CD4-positive, alpha-beta T cell treated with Interleukin-21 for 1 hour (primary cell): ENCODE results near the gene PLEKHM2.
"Not testable (repeated sequence)": the region's sequence is repeated elsewhere in the genome, so short reads cannot be mapped to it uniquely, and the experiment has no call there.

Experiments
- DNase-seq: peaks from one replicate; pipeline ENCODE4 v3.0.0-alpha.2; 2020

Gene PLEKHM2, protein sequence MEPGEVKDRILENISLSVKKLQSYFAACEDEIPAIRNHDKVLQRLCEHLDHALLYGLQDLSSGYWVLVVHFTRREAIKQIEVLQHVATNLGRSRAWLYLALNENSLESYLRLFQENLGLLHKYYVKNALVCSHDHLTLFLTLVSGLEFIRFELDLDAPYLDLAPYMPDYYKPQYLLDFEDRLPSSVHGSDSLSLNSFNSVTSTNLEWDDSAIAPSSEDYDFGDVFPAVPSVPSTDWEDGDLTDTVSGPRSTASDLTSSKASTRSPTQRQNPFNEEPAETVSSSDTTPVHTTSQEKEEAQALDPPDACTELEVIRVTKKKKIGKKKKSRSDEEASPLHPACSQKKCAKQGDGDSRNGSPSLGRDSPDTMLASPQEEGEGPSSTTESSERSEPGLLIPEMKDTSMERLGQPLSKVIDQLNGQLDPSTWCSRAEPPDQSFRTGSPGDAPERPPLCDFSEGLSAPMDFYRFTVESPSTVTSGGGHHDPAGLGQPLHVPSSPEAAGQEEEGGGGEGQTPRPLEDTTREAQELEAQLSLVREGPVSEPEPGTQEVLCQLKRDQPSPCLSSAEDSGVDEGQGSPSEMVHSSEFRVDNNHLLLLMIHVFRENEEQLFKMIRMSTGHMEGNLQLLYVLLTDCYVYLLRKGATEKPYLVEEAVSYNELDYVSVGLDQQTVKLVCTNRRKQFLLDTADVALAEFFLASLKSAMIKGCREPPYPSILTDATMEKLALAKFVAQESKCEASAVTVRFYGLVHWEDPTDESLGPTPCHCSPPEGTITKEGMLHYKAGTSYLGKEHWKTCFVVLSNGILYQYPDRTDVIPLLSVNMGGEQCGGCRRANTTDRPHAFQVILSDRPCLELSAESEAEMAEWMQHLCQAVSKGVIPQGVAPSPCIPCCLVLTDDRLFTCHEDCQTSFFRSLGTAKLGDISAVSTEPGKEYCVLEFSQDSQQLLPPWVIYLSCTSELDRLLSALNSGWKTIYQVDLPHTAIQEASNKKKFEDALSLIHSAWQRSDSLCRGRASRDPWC

GRCh38 chr1:15684042-15684461, at the start of gene PLEKHM2:
Gene PLEKHM2 (plus strand): TSS chr1:15684320. CDS start chr1:15684559, 239 bp downstream.
- DNase-seq, result peak; percentile 54

DNA sequence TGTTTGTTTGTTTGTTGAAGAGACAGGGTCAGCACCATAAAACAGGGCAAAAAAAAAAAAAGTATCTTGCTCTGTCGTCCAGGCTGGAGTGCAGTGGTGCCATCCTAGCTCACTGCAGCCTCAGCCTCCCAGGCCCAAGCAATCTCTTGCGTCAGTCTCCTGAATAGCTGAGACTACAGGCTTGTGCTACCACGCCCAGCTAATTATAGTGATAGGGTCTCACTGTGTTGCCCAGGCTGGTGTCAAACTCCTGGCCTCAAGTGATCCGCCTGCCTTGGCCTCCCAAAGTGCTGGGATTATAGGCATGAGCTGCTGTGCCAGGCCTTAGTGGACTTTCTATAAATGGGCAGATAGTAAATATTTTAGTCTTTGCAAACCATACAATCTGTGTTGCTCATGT, 47.7 kb upstream of the PLEKHM2 start:
- DNase-seq, result no peak

DNA sequence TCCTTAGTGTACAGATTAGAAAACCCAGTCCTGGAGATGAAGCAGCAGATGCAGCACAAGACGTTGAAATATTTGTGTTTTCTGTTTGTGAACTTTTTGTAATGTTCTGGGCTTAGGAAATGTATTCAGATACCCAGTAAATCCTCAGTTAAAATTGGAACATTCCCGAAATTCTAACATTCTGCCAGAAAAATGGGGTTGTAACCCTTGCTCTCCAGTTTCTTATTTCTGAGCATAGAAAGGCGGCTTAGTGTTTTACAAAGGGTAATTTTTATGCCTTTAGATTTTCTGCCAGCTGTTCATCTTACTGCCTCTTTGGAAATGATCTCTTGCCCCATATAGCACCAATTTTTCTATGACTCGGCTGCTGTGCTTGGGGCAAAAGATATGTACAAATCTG, 46.3 kb upstream of the PLEKHM2 start:
- no peak for DNase-seq

GRCh38 chr1:15639262-15639661, 44.9 kb upstream of the PLEKHM2 start:
- no peak for DNase-seq

GRCh38 chr1:15639931-15640330, 44.2 kb upstream of the PLEKHM2 start:
- DNase-seq, result no peak

DNA sequence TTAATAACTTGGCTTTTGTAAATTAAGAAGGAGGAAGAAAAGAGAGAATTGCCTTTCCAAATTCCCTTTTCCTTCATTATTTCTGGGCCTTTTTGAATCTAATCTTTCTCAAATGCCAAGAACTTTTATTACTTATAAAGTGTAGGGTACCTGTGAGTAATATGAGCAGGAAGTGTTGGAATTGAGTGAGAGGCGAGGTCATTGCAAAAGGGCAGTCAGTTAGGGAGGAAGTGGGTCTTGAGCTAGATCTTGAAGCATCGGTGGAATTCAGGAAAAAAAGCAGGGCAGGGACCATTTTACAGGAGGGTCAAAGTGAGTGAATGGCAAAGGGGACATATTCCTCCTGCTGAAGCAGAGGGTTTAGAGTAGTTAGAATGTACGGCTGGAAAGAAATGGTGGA, 43.5 kb upstream of the PLEKHM2 start:
- no peak for DNase-seq

GRCh38 chr1:15649937-15650336, 34.2 kb upstream of the PLEKHM2 start:
- no peak for DNase-seq

- DNase-seq, result no peak
These were observed 33.7 kb upstream of the PLEKHM2 start for GRCh38 chr1:15650433-15650832.

GRCh38 chr1:15652130-15652529, 32.0 kb upstream of the PLEKHM2 start:
- not testable (repeated sequence) for DNase-seq

- no peak for DNase-seq
These were observed 29.9 kb upstream of the PLEKHM2 start for GRCh38 chr1:15654091-15654690.

DNA sequence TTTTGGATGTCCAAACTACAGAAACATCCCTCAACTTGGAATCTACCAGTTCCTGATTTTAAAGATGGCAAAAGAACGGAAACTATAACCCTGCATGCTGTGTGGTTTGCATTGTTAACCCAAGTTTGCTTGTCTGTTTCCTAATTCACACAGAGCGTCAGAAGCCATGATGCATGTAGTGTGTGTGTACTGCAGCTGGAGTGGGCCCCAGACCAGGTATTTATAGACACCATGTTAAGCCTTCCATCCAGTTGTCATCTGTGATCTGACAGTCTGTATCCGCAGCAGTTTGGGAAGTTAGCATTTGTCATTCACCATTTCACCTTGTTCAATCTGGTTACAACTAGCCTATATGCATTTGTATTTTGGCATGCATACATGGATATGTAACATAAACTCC, 27.7 kb upstream of the PLEKHM2 start:
- DNase-seq, result no peak

GRCh38 chr1:15657021-15657420, 27.1 kb upstream of the PLEKHM2 start:
- DNase-seq, result no peak

DNA sequence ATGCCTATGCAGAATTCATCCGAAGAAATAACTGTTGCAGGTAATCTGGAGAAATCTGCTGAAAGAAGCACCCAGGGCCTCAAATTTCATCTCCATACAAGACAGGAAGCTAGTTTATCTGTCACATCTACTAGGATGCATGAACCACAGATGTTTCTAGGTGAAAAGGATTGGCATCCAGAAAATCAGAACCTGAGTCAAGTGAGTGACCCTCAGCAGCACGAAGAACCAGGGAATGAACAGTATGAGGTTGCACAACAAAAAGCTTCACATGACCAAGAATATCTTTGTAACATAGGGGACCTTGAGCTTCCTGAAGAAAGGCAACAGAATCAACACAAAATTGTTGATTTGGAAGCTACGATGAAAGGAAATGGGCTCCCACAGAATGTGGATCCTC, 24.0 kb upstream of the PLEKHM2 start:
- no peak for DNase-seq

GRCh38 chr1:15662477-15662876, 21.6 kb upstream of the PLEKHM2 start:
- no peak for DNase-seq

DNA sequence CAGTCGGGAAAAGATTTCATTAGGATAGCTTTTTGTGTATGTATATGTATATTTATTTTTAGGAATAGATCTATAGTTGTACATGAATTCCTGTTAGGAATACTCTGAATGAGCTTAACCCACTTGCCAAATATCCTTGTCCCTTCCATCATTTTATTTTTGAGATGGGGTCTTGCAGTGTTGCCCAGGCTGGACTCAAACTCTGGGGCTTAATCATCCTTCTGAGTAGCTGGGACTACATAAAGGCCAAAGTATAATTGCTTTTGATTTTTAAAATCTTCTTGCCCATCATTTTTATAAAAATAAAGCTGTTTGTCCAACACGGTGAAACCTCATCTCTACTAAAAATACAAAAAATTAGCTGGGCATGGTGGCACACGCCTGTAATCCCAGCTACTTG, 20.2 kb upstream of the PLEKHM2 start:
- no peak for DNase-seq

DNA sequence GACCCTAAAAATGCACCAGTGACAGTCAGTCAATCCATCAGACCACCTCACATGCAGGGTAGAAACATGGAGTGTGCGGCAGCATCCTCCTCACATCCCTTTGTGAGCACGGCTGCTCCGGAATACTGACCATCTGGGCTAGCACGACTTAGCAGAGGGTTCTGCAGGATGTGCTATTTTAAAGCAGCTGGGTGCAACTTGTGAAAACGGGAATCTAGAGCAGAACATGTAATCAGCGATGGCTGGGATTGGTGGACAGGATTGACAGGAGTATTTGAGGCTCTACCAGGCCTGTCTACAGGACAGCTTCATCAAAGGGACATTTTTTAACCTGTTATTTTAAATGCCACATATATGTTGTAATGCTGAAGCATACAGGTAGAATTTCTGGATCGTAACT, 16.8 kb upstream of the PLEKHM2 start:
- DNase-seq, result no peak

GRCh38 chr1:15668089-15668754, 15.9 kb upstream of the PLEKHM2 start:
- no peak for DNase-seq

GRCh38 chr1:15669074-15669473, 15.0 kb upstream of the PLEKHM2 start:
- DNase-seq, result no peak

- DNase-seq, result no peak
These were observed 14.3 kb upstream of the PLEKHM2 start for GRCh38 chr1:15669864-15670263.

GRCh38 chr1:15671430-15671829, 12.7 kb upstream of the PLEKHM2 start:
- no peak for DNase-seq

DNA sequence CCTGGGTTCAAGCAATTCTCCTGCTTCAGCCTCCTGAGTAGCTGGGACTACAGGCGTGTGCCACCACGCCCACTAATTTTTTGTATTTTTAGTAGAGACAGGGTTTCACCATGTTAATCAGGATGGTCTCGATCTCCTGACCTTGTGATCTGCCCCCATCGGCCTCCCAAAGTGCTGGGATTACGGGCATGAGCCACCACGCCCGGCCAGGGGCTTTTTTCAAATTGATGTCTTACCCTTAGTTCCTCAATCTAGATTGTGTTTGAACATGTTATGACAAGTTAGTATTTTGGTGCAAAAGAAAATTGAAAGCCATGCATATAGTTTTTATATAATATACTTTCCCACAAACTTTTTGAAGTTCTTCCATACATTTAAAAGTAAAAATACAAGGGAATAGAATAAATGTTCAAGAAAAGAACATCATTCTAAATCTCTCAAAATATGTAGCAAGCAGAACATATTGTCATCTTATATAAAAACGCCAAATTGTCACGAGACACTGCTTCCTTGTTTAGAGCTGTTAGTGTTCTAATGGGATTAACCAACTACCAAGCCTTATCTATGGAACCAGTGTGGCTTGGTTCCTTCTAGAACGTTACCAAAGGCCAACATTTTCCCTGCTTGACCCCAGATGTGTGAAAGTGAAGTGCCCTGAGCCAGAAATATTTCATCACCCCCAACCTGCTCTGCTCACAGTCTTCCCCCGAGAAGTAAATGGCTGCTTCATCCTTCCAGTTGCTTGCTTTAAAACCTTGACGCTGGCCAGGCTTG, 9.5 kb upstream of the PLEKHM2 start:
- DNase-seq, result no peak

GRCh38 chr1:15676010-15676409, 8.1 kb upstream of the PLEKHM2 start:
- DNase-seq, result no peak
